ENCODE results near the gene CADPS.

The CADPS gene

GRCh38 chr3:62647711-62648110 is 227.5 kb downstream of the CADPS start:
- in situ Hi-C loops (cut with MboI; ENCODE audit: low sequenced_read_pairs) = no loop called here

GRCh38 chr3:62644493-62644892 is 230.7 kb downstream of the CADPS start:
- in situ Hi-C loops (cut with MboI; ENCODE audit: low sequenced_read_pairs) = no loop called here

- in situ Hi-C loops (cut with MboI; ENCODE audit: low sequenced_read_pairs) = no loop called here
These were observed 236.9 kb downstream of the CADPS start for GRCh38 chr3:62638316-62638715.

GRCh38 chr3:62636235-62636826 is 238.9 kb downstream of the CADPS start:
- in situ Hi-C loops (cut with MboI; ENCODE audit: low sequenced_read_pairs) = no loop called here

- in situ Hi-C loops (cut with MboI; ENCODE audit: low sequenced_read_pairs) = no loop called here
These were observed 242.5 kb downstream of the CADPS start for GRCh38 chr3:62632510-62633294.

GRCh38 chr3:62631488-62631887 is 243.7 kb downstream of the CADPS start:
- in situ Hi-C loops (cut with MboI; ENCODE audit: low sequenced_read_pairs) = no loop called here

- in situ Hi-C loops (cut with MboI; ENCODE audit: low sequenced_read_pairs) = no loop called here
These were observed 244.6 kb downstream of the CADPS start for GRCh38 chr3:62630664-62631063.

GRCh38 chr3:62625268-62625667 is 249.9 kb downstream of the CADPS start:
- in situ Hi-C loops (cut with MboI; ENCODE audit: low sequenced_read_pairs) = no loop called here

- in situ Hi-C loops (cut with MboI; ENCODE audit: low sequenced_read_pairs) = no loop called here
These were observed 251.0 kb downstream of the CADPS start for GRCh38 chr3:62624185-62624584.

- in situ Hi-C loops (cut with MboI; ENCODE audit: low sequenced_read_pairs) = no loop called here
These were observed 252.6 kb downstream of the CADPS start for GRCh38 chr3:62622553-62623174.

- in situ Hi-C loops (cut with MboI; ENCODE audit: low sequenced_read_pairs) = no loop called here
These were observed 253.3 kb downstream of the CADPS start for GRCh38 chr3:62621925-62622324.

GRCh38 chr3:62621176-62621575 is 254.0 kb downstream of the CADPS start:
- in situ Hi-C loops (cut with MboI; ENCODE audit: low sequenced_read_pairs) = no loop called here

- in situ Hi-C loops (cut with MboI; ENCODE audit: low sequenced_read_pairs) = no loop called here
These were observed 259.9 kb downstream of the CADPS start for GRCh38 chr3:62615258-62615849.

GRCh38 chr3:62614527-62614926 is 260.7 kb downstream of the CADPS start:
- in situ Hi-C loops (cut with MboI; ENCODE audit: low sequenced_read_pairs) = no loop called here

- in situ Hi-C loops (cut with MboI; ENCODE audit: low sequenced_read_pairs) = no loop called here
These were observed 263.5 kb downstream of the CADPS start for GRCh38 chr3:62611541-62612240.

- in situ Hi-C loops (cut with MboI; ENCODE audit: low sequenced_read_pairs) = no loop called here
These were observed 267.8 kb downstream of the CADPS start for GRCh38 chr3:62607287-62608029.

GRCh38 chr3:62605413-62606068 is 269.7 kb downstream of the CADPS start:
- in situ Hi-C loops (cut with MboI; ENCODE audit: low sequenced_read_pairs) = no loop called here

- in situ Hi-C loops (cut with MboI; ENCODE audit: low sequenced_read_pairs) = no loop called here
These were observed 270.4 kb downstream of the CADPS start for GRCh38 chr3:62604751-62605351.

- in situ Hi-C loops (cut with MboI; ENCODE audit: low sequenced_read_pairs) = no loop called here
These were observed 270.9 kb downstream of the CADPS start for GRCh38 chr3:62604298-62604697.

- in situ Hi-C loops (cut with MboI; ENCODE audit: low sequenced_read_pairs) = no loop called here
These were observed 272.2 kb downstream of the CADPS start for GRCh38 chr3:62602987-62603386.

Data from HL-60/S4 treated with phorbol 12-myristate 13-acetate at 8.2 ng/mL for 4 days and 3 days (cell line).